Stimulated activated naive CD8-positive, alpha-beta T cell treated with anti-CD3 and anti-CD28 coated beads, Interleukin-15, Interleukin-2, amounts not matched to agents 100 ng/mL and 50 ng/mL, for 24 hours (primary cell): ENCODE data around the gene RPLP2.

Experiments
- H3K27ac Mint-ChIP-seq: one replicate; pipeline ENCODE4 v1.8.0; 2021; ENCODE audit warnings: mild to moderate bottlenecking, mixed read lengths
- H3K27me3 Mint-ChIP-seq: one replicate; pipeline ENCODE4 v1.8.0; 2021; ENCODE audit warnings: mixed read lengths
- H3K36me3 Mint-ChIP-seq: one replicate; pipeline ENCODE4 v1.8.0; 2021; ENCODE audit warnings: low read depth, mixed read lengths
- H3K4me1 Mint-ChIP-seq: one replicate; pipeline ENCODE4 v1.8.0; 2021; ENCODE audit warnings: low read depth, mixed read lengths
- H3K4me3 Mint-ChIP-seq: one replicate; pipeline ENCODE4 v1.8.0; 2021; ENCODE audit warnings: mild to moderate bottlenecking, mixed read lengths
- H3K9me3 Mint-ChIP-seq: one replicate; pipeline ENCODE4 v1.8.0; 2021; ENCODE audit warnings: mixed read lengths

Gene RPLP2

DNA sequence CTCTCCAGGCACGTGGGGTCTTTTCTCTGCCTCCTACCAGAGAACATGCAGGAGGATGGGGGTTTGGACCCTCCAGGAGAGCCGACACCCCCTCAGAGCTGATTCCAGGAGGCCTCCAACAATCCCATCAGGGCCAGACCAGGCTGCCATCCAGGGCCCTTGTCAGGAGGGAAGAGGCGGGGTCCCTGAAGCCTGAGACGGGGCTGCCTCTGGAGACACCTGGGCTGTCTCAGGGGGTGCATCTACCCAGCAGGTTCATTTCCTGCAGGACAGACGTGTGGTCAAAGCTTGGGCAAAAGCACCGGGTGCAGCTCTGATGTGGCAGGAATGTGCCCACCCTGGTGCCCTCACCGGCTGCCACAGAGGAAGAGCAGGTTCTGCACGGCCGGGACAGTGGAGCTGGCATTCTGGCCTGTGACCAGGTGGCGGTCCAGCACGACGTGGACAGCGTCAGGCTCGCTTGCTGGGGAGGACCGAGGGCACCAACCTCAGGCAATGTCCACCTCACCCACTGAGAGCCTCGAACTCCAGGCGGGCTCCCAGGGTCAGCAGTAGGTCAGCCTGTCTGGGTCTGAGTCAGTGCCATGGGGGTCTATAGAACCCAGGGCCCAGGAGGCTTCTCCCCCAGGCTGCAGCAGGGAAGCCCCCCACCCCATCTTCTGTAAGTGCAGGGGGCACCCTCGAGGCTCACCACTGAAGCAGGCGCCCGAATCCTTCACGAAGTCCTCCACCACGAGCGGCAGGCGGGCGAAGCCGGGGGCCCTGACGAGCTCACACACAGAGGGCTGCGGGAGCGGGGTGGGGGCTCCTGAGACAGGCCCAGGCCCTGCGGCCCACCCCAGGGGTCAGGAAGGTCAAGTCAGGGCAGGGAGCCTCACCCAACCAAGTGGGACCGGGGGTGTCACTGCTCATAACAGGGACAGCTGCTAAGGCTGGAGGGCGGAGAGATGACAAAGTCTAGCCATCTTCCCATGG lies 38.8 kb upstream of the RPLP2 start:
- H3K9me3 Mint-ChIP-seq = no peaks in the 10 kb centered on the region
- peaks cover 21% of the 10 kb centered on the region for H3K4me1 Mint-ChIP-seq
- H3K36me3 Mint-ChIP-seq = peaks cover 10% of the 10 kb centered on the region
- H3K27ac Mint-ChIP-seq = no peak overlapping the region
- H3K27me3 Mint-ChIP-seq = no peaks in the 10 kb centered on the region
- no peak overlapping the region for H3K4me3 Mint-ChIP-seq

- Mint-ChIP-seq H3K4me3 (no peak overlapping the region), H3K4me1 (peaks cover 26% of the 10 kb centered on the region), H3K9me3 (no peaks in the 10 kb centered on the region), H3K27me3 (no peaks in the 10 kb centered on the region), H3K36me3 (peaks cover 5% of the 10 kb centered on the region), H3K27ac (no peak overlapping the region)
Measured at GRCh38 chr11:771617-772204, 38.1 kb upstream of the RPLP2 start.

DNA sequence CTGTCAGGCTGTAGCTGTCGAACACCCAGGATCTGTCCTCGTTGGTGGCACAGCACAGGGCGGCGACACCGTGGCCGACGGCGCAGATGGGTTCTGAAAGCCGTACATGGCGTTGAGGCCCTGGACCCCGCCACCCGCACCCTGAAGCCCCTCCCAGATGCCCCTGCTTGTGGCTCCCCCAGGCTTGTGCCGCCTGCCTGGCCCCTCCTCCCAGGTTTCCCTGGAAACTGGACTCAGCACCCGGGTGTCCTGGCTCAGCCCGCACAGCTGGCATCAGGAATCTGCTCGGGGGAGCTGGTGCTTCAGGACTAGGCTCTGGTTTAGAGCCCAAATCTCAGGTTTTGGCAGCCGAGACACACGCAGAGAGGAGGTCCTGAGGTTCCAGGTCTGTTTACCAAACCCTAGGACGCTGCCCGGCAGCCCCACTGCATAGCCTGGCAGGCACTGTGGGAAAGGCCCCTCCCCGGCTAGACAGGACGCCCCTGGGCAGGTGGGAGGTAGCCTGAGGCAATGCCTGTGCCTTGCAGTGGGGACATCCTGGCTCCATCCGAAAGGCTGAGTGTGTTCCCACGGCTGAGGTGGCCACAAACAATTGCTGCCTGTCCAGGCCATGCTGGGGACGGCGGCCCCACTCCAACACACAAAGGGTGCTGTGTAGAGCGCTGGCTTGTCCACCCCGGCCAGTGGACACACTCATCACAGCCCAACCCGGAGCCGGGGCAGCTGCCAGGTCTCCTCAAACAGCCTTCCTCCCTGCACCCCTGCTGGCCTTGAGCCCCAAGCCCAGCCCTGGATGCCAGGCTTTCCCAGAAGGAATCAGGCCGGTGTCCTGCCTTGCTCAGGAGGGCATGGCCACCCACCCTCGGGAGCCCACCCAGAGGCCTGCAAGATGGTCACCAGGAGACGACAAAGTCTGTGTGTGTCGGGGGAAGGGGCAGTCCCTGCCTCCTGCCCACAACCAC lies 37.1 kb upstream of the RPLP2 start:
- peaks cover 23% of the 10 kb centered on the region for H3K4me1 Mint-ChIP-seq
- H3K27ac Mint-ChIP-seq = no peak overlapping the region
- H3K36me3 Mint-ChIP-seq = no peaks in the 10 kb centered on the region
- no peak overlapping the region for H3K4me3 Mint-ChIP-seq
- H3K9me3 Mint-ChIP-seq = no peaks in the 10 kb centered on the region
- no peaks in the 10 kb centered on the region for H3K27me3 Mint-ChIP-seq

DNA sequence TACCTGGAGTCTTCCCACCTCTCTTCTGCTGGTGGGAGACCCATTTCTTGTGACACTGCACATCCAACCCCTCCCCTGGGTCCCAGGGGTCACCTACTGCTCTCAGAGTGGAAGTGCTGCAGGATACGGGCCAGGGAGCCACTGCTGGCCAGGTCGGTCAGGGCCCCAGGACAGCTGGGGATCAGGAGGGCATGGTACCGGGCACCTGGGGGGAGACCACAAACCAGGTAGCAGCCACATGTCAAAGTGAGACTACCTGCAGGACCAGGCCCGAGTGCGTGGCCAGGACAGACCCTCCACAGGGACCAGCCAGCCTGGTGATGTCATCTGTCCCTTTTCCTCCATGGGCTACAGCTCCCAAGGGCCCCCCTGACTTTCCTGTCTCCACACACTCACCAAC lies 36.3 kb upstream of the RPLP2 start:
- no peak overlapping the region for H3K27ac Mint-ChIP-seq
- no peak overlapping the region for H3K4me3 Mint-ChIP-seq
- no peaks in the 10 kb centered on the region for H3K36me3 Mint-ChIP-seq
- peaks cover 23% of the 10 kb centered on the region for H3K4me1 Mint-ChIP-seq
- no peaks in the 10 kb centered on the region for H3K9me3 Mint-ChIP-seq
- H3K27me3 Mint-ChIP-seq = no peaks in the 10 kb centered on the region

GRCh38 chr11:773830-774229 lies 35.9 kb upstream of the RPLP2 start:
- Mint-ChIP-seq H3K4me1 (peaks cover 27% of the 10 kb centered on the region), H3K9me3 (no peaks in the 10 kb centered on the region), H3K27ac (no peak overlapping the region), H3K36me3 (no peaks in the 10 kb centered on the region), H3K27me3 (no peaks in the 10 kb centered on the region), H3K4me3 (no peak overlapping the region)

DNA sequence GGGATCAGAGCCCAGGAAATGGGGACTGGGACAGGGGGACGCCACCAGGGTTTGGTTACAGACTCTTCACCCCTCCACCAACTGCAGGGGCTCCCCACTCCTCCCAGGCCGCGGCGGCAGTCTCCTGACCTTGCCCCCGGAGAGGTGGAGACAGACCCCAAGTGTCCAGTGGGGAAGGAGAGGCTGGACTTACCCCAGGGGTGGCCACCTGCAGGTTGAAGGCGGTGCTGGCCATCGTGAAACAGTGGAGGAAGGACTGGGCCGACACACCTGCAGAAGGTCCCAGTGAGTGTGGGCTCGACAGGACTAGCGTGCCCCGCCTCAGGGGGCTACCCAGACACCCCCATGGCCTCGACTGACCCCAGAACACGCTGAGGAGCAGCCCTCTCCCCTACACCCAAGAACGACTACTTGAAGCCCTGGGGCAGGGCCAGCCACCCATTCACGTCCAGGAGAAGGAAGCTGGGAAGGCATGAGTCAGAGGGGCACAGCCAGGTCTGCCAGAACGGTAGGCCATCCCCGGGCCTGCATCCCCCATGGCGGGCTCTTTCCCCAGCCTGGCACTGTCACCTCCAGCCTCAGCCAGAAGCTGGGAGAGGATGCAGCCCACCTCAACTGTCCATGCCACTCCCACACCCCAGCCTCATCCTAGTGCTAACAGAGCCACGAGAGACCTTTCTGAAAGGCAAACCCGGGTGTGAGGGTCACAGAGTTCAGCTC lies 34.7 kb upstream of the RPLP2 start:
- peaks cover 4% of the 10 kb centered on the region for H3K36me3 Mint-ChIP-seq
- H3K27ac Mint-ChIP-seq = peak overlapping the region; percentile 63
- H3K4me3 Mint-ChIP-seq = peak overlapping the region; percentile 91
- H3K4me1 Mint-ChIP-seq = peaks cover 33% of the 10 kb centered on the region
- no peaks in the 10 kb centered on the region for H3K27me3 Mint-ChIP-seq
- no peaks in the 10 kb centered on the region for H3K9me3 Mint-ChIP-seq

DNA sequence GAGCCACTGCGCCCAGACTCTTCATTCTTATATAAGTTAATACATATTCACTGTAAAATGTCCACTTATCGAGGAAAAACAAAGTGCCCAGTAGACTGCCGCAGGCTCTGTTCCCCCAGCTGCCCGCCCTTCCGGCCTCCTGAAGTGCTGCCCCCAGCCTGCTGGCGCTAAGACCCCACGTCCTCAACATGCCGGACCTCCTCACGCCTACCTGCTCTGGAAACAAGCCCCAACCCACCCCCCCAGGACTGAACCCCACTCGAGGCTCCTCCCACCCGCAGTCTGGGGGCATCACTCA lies 33.6 kb upstream of the RPLP2 start:
- H3K4me3 Mint-ChIP-seq = peak overlapping the region; percentile 91
- H3K36me3 Mint-ChIP-seq = peaks cover 4% of the 10 kb centered on the region
- H3K27me3 Mint-ChIP-seq = no peaks in the 10 kb centered on the region
- no peaks in the 10 kb centered on the region for H3K9me3 Mint-ChIP-seq
- H3K4me1 Mint-ChIP-seq = peaks cover 36% of the 10 kb centered on the region
- peak overlapping the region; percentile 86 for H3K27ac Mint-ChIP-seq

- H3K36me3 Mint-ChIP-seq = peaks cover 4% of the 10 kb centered on the region
- H3K9me3 Mint-ChIP-seq = no peaks in the 10 kb centered on the region
- H3K4me3 Mint-ChIP-seq = peak overlapping the region; percentile 91
- peak overlapping the region; percentile 86 for H3K27ac Mint-ChIP-seq
- H3K4me1 Mint-ChIP-seq = peaks cover 36% of the 10 kb centered on the region
- H3K27me3 Mint-ChIP-seq = no peaks in the 10 kb centered on the region
Measured at GRCh38 chr11:776561-777287, 33.0 kb upstream of the RPLP2 start.

DNA sequence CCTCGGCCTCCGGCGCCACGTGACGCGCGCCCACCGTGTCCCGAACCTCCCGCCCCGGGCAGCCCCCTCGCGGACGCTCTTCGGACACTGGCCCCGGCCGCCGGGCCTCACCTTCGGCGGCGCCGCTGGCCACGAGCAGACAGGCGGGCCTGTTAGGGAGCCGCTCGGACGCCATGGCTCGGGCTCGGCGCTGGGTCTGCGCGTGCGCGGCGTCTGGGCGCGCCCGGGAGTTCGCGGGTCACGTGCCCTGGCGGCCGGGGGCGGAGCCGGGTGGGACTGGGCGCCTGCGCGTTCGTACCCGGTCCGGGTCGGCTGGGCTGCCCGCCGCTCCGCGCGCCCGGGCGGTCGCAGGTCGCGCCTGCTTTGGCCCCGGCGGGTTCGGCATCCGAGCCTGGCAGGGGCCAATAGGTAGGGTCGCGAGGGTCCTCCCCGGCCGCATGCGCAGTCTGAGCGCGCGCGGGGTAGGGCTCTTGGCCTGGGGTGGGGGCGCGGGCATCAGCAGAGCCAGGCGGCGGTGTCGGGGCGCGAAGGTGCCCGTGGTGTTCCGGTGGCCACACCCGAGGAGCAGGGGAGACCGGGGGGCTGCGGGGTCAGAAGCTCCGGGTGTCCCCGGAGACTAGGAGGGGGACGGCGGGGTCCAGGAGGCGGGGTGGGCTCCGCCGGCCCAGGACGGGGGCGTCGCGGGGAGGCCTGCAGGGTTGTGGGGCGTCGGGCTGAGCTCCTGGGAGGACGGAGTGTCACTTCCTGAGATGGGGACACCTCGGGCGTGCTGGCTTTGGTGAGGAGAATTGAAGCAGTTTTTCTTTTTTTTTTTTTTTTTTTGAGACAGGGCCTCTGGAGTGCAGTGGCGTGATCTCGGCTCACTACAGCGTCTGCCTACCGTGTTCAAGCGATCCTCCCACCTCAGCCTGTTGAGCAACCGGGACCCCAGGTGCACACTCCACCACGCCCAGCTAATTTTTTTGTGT lies 32.2 kb upstream of the RPLP2 start, which contains the start of gene GATD1:
TSS of gene GATD1 (minus strand) at position 200 of the 968 bp plus-strand sequence. CDS start at position 175, 25 bp downstream.
- H3K9me3 Mint-ChIP-seq = no peaks in the 10 kb centered on the region
- H3K4me1 Mint-ChIP-seq = peaks cover 36% of the 10 kb centered on the region
- H3K27me3 Mint-ChIP-seq = no peaks in the 10 kb centered on the region
- H3K27ac Mint-ChIP-seq = peak within 1 kb of the TSS; percentile 86
- H3K4me3 Mint-ChIP-seq = peak within 1 kb of the TSS; percentile 91
- peaks cover 4% of the 10 kb centered on the region for H3K36me3 Mint-ChIP-seq

DNA sequence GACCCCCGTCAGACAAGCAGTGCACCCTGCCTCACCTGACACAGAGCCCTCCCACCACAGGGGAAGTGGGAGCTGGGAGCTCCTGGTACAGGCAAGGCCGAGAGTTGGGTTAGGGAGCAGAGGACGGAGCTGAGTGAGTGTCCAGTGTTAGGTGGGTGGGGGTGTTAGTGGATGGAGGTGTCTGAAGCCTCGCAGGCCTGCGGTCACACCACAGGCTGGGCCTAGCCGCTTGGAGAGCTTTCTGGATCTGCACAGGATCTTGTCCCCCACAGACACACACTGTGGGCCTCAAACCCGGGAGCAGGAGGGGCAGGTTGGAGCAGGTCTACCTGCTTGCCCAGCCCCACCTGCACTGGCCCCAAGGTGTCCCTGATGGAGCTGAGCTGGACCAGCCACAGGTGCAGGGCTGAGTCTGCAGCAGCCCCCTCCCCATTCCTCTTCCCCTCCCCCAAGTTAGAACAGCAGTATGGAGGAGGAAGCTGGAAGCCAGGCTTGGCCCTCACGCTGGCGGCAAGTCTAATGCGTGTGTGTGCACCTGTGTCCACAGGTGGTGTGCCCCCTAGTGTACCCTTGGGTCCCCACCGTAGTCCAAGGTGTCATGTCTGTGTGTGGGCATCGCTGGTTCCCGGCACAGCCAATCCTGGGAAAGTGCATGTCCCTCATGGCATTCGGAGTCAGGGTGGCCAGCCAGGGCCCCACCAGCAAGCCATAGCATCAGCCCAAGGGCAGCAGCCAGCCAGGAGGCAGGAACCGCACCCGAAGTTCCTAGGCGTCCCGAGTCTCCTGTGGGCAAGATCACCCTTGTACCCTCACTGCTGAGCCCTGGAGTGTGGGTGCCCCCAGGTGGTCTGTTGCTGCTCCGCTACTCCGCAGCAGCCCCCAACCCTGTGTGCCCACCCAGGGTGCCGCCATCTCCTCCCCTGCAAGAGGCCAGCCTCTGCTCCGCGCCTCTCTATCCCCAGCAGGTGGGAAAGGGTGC lies 30.5 kb upstream of the RPLP2 start:
- H3K36me3 Mint-ChIP-seq = peaks cover 7% of the 10 kb centered on the region
- peak overlapping the region; percentile 26 for H3K27ac Mint-ChIP-seq
- H3K4me3 Mint-ChIP-seq = peak overlapping the region; percentile 41
- H3K4me1 Mint-ChIP-seq = peaks cover 36% of the 10 kb centered on the region
- H3K27me3 Mint-ChIP-seq = no peaks in the 10 kb centered on the region
- no peaks in the 10 kb centered on the region for H3K9me3 Mint-ChIP-seq

GRCh38 chr11:779955-780532 lies 29.7 kb upstream of the RPLP2 start:
- Mint-ChIP-seq H3K27me3 (no peaks in the 10 kb centered on the region), H3K4me1 (peaks cover 28% of the 10 kb centered on the region), H3K36me3 (peaks cover 7% of the 10 kb centered on the region), H3K27ac (no peak overlapping the region), H3K4me3 (no peak overlapping the region), H3K9me3 (no peaks in the 10 kb centered on the region)
